OCI-LY3 (cell line): ENCODE measurements around the gene SAMM50.

Experiments
- CTCF ChIP-seq: fragments of 200-600, 300-600 bp; sonication (generic); IDR thresholded peaks from 2 replicates; pipeline ENCODE4 v1.5.1; 2014; ENCODE audit warnings: antibody characterized with exemption, low read length, low read depth
- EZH2phosphoT487 ChIP-seq: fragments of 200-600 bp; shearing (Covaris generic); IDR thresholded peaks from 2 replicates; pipeline ENCODE4 v1.6.1; 2018; ENCODE audit warnings: antibody characterized with exemption, mixed run types, low read depth

- TF ChIP-seq CTCF: no peak
- no peak for TF ChIP-seq EZH2phosphoT487
Measured at GRCh38 chr22:43926349-43926710, 28.9 kb upstream of the SAMM50 start.
